ENCODE data around the gene DNAJC21.
"Not testable (repeated sequence)": the region's sequence is repeated elsewhere in the genome, so short reads cannot be mapped to it uniquely, and the experiment has no call there.

The DNAJC21 gene

GRCh38 chr5:34923694-34924461, 5.5 kb upstream of the DNAJC21 start:
- DNase-seq, result peak in 1 of 2 experiments; percentile 31

- no peak for DNase-seq
Measured at GRCh38 chr5:34924462-34924765, 4.9 kb upstream of the DNAJC21 start.

- no peak for DNase-seq
Measured at GRCh38 chr5:34926318-34926888, 3.0 kb upstream of the DNAJC21 start.

- DNase-seq, result no peak
Measured at GRCh38 chr5:34927785-34928184, 1.6 kb upstream of the DNAJC21 start.

GRCh38 chr5:34928267-34928666, 1.1 kb upstream of the DNAJC21 start:
- DNase-seq, result no peak

- DNase-seq, result peak; percentile 83 to 90
Measured at GRCh38 chr5:34929720-34930461, 532 bp downstream of the DNAJC21 start.

GRCh38 chr5:34930462-34930844, 1.1 kb downstream of the DNAJC21 start:
- DNase-seq, result peak in 1 of 2 experiments; percentile 27

- no peak for DNase-seq
Measured at GRCh38 chr5:34930870-34931269, 1.5 kb downstream of the DNAJC21 start.

- DNase-seq, result no peak
Measured at GRCh38 chr5:34932947-34933346, 3.6 kb downstream of the DNAJC21 start.

- no peak for DNase-seq
Measured at GRCh38 chr5:34941936-34942335, 12.6 kb downstream of the DNAJC21 start.

- no peak for DNase-seq
Measured at GRCh38 chr5:34944044-34944443, 14.7 kb downstream of the DNAJC21 start.

- DNase-seq, result no peak
Measured at GRCh38 chr5:34944460-34945047, 15.2 kb downstream of the DNAJC21 start.

- no peak for DNase-seq
Measured at GRCh38 chr5:34957321-34957720, 28.0 kb downstream of the DNAJC21 start.

- DNase-seq, result peak; percentile 28 to 53
Measured at GRCh38 chr5:34957857-34958690, 28.7 kb downstream of the DNAJC21 start.

- no peak for DNase-seq
Measured at GRCh38 chr5:34959323-34959722, 30.0 kb downstream of the DNAJC21 start.

- DNase-seq, result no peak
Measured at GRCh38 chr5:34967540-34967939, 38.2 kb downstream of the DNAJC21 start.

GRCh38 chr5:34968258-34968657, 38.9 kb downstream of the DNAJC21 start:
- no peak for DNase-seq

GRCh38 chr5:34970552-34970951, 41.2 kb downstream of the DNAJC21 start:
- DNase-seq, result no peak

- not testable (repeated sequence) for DNase-seq
Measured at GRCh38 chr5:34971655-34972054, 42.3 kb downstream of the DNAJC21 start.

GRCh38 chr5:34976347-34976746, 47.0 kb downstream of the DNAJC21 start:
- no peak for DNase-seq

- no peak for DNase-seq
Measured at GRCh38 chr5:34977934-34978613, 48.7 kb downstream of the DNAJC21 start.

GRCh38 chr5:34978681-34979080, 49.3 kb downstream of the DNAJC21 start:
- DNase-seq, result no peak
